HUES6 (cell line): Measurements from ENCODE around the gene PPP1R14C.

Experiments used
- H3K27ac ChIP-seq: 2 replicates; pipeline ENCODE4 v1.7.0; 2013; ENCODE audit warnings: low read depth, mild to moderate bottlenecking, low read length, inconsistent platforms
- H3K27me3 ChIP-seq: 2 replicates; pipeline ENCODE4 v1.6.1; 2013; ENCODE audit warnings: low read length; ENCODE audit not compliant: control insufficient read depth, insufficient read depth
- H3K36me3 ChIP-seq: 2 replicates; pipeline ENCODE4 v1.6.1; 2013; ENCODE audit warnings: low read length; ENCODE audit not compliant: control insufficient read depth, insufficient read depth
- H3K4me1 ChIP-seq: 2 replicates; pipeline ENCODE4 v1.6.1; 2013; ENCODE audit warnings: low read length; ENCODE audit not compliant: control insufficient read depth, insufficient read depth
- H3K4me3 ChIP-seq: 2 replicates; pipeline ENCODE4 v1.5.1; 2013; ENCODE audit warnings: low read depth, low read length
- H3K9ac ChIP-seq: one replicate; pipeline ENCODE4 v1.6.1; 2013; ENCODE audit warnings: mild to moderate bottlenecking, low read length
- H3K9me3 ChIP-seq: 2 replicates; pipeline ENCODE4 v1.6.1; 2013; ENCODE audit warnings: low read depth, low read length; ENCODE audit not compliant: control insufficient read depth, insufficient read depth

The PPP1R14C gene

DNA sequence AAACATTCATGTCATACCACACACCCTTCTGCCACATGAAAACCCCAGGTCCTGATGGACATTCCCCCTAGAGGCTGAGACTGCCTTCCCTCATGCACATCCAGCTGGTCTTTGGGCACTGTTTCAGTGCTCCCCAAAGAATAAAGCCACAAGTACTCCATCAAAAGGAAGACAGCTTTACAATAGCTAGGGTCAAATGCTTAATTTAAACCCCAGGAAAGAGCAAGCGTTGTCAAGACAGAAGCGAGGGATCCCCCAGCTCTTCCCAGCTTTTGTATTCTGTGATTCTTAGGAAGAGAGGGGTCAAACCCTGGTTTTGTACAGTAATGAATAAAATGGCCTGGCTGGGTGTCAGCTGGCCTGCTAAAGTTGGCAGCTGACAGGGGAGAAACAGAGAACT is 143.6 kb downstream of the PPP1R14C start:
- Histone ChIP-seq H3K36me3 (no peaks in the 10 kb centered on the region), H3K27ac (no peak overlapping the region), H3K4me1 (no peaks in the 10 kb centered on the region), H3K9ac (no peak overlapping the region), H3K4me3 (no peak overlapping the region), H3K27me3 (no peaks in the 10 kb centered on the region), H3K9me3 (peaks cover 10% of the 10 kb centered on the region; the same call in 1 of the 2 replicates)

DNA sequence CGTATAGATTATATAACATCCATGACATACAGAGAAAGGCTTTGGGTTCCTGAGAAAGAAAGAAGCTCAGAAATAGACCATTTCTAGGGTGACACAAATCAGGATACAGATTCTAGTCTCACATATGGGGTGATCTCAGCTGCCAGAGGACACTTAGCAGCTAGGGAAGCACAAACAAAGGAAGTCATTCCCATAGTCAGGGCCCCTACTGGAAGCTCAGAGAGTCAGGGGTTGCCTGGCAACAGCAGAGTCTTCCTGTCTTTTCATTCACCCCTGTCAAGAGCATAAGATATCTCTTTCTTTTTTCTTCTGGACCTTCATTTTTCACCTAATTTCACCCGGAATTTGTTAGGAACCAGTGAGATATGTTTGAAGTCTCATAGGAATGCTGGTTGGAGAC is 144.1 kb downstream of the PPP1R14C start:
- no peak overlapping the region for H3K27ac ChIP-seq
- no peaks in the 10 kb centered on the region for H3K27me3 ChIP-seq
- no peak overlapping the region for H3K9ac ChIP-seq
- H3K4me3 ChIP-seq, result no peak overlapping the region
- H3K36me3 ChIP-seq, result no peaks in the 10 kb centered on the region
- H3K4me1 ChIP-seq, result no peaks in the 10 kb centered on the region
- H3K9me3 ChIP-seq, result peaks cover 10% of the 10 kb centered on the region; the same call in 1 of the 2 replicates

DNA sequence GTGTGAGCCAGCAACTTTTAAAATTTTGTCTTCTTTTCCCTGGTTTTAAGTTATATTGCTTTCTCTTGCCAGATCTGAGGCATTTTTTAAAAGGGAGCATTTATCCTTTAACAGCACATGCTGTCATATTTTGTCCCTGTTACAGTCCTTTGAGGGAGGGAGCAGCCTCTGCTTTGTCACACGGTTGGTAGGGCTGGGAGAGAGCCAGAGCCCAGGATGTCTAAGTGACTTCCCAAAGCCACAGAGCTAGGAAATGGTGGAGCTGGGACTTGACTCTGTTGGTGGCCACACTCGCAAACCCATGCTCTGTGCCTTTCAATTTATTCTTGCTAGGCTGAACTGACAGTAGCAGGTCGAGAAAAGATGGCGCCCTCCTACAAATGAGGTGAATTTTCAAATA is 145.6 kb downstream of the PPP1R14C start:
- H3K4me1 ChIP-seq, result no peaks in the 10 kb centered on the region
- H3K27ac ChIP-seq, result no peak overlapping the region
- H3K36me3 ChIP-seq, result no peaks in the 10 kb centered on the region
- H3K4me3 ChIP-seq, result no peak overlapping the region
- no peak overlapping the region for H3K9ac ChIP-seq
- H3K27me3 ChIP-seq, result no peaks in the 10 kb centered on the region
- H3K9me3 ChIP-seq, result peaks cover 10% of the 10 kb centered on the region; the same call in 1 of the 2 replicates

DNA sequence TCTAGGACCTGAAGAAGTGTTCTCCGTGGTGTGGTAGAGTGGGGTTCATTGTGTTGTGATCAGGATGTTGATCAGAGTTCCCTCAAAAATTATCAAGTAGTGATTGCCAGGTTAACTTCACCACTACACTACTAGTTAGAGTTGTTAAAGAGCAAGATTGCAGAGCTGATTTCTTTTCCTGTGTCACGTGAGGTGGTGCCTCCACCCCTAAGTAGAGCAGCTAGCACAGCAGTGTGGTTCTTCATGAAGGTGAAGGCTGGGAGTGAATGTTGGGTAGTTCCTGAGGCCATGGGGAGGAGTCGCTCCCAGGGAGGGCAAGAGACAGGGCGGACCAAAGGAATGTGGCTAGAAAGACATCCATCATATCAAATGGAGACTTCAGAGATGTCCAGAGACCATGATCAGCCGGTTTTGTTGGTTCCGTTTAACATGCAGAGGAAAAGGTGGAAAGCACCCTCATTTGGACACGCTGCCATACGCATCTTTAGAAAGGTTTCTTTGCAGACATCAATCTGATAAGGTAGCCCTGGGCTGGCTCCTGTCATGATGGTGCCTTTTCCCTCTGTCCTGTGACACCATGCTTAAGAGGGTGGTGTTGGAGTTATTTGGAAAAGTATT is 146.7 kb downstream of the PPP1R14C start:
- no peaks in the 10 kb centered on the region for H3K27me3 ChIP-seq
- no peaks in the 10 kb centered on the region for H3K36me3 ChIP-seq
- no peak overlapping the region for H3K9ac ChIP-seq
- no peak overlapping the region for H3K4me3 ChIP-seq
- peaks cover 10% of the 10 kb centered on the region; the same call in 1 of the 2 replicates for H3K9me3 ChIP-seq
- H3K4me1 ChIP-seq, result no peaks in the 10 kb centered on the region
- H3K27ac ChIP-seq, result no peak overlapping the region

DNA sequence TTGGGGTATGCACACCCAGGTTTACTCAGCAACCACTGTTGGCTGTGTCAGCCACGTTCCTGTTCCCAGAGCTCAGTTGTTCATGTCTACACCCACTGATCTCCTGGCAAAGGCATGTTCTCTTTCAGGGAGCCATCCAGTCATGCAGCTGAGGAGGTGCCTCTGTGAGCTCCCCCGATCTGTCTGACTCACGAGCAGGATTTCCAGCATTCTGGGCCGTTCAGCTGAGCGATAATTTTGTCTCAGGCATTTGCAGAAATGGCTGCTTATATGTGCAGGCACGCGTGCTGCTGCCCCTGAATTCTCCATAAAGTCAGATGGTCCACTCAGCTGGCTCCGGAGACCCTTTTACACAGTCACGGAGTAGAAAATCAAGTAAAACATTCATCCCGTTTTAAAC is 147.6 kb downstream of the PPP1R14C start:
- no peak overlapping the region for H3K27ac ChIP-seq
- peaks cover 8% of the 10 kb centered on the region; the same call in 1 of the 2 replicates for H3K9me3 ChIP-seq
- no peak overlapping the region for H3K9ac ChIP-seq

DNA sequence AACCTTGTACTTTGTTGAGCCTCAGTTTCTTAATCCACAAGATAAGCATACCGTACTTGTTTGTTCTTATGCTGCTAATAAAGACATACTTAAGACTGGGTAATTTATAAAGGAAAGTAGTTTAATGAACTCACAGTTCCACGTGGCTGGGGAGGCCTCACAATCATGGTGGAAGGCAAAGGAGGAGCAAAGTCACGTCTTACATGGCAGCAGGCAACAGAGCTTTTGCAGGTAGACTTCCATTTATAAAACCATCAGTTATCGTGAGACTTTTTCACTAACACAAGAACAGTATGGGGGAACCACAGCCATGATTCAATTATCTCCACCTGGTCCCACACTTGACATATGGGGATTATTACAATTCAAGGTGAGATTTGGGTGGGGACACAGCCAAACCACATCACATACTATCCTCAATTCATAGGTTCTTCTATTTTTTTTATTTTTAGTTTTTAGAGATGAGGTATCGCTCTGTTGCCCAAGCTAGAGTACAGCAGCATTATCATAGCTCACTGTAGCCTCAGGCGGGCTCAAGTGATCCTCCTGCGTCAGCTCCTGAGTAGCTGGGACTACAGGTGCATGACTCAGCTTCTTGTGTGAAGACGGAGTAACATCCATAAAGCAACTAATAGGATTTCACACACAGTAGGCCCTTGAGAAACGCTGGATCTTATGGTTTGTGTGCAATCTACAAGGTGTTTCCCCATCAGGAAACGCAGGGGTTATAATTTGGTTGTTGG is 149.3 kb downstream of the PPP1R14C start:
- Histone ChIP-seq H3K36me3 (no peaks in the 10 kb centered on the region), H3K9me3 (peaks cover 17% of the 10 kb centered on the region), H3K27me3 (no peaks in the 10 kb centered on the region), H3K27ac (no peak overlapping the region), H3K9ac (no peak overlapping the region), H3K4me1 (no peaks in the 10 kb centered on the region), H3K4me3 (no peak overlapping the region)

More for the DNA sequence above, 147.6 kb downstream of the PPP1R14C start:
- Histone ChIP-seq H3K4me3 (no peak overlapping the region), H3K27me3 (no peaks in the 10 kb centered on the region), H3K4me1 (no peaks in the 10 kb centered on the region), H3K36me3 (no peaks in the 10 kb centered on the region)

DNA sequence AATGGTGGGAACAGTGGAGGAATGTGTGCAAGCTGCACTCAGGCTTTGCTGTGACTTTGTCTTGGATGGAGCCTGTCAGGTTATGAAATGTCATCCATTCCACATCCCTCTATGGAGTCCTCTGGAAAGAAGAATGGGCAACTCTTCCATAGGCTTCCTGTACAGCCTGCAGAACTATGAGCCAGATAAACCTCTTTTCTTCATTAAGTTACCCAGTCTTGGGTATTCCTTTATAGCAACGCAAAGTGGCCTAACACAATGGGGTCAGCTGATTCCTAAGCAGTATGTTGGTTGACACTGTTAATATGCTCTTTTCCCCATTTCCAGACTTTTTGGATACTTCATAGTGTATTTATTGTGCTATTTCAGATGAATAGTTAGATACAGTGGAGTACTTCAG is 150.2 kb downstream of the PPP1R14C start:
- no peaks in the 10 kb centered on the region for H3K4me1 ChIP-seq
- no peak overlapping the region for H3K4me3 ChIP-seq
- H3K9ac ChIP-seq, result no peak overlapping the region
- no peak overlapping the region for H3K27ac ChIP-seq
- H3K36me3 ChIP-seq, result no peaks in the 10 kb centered on the region
- H3K9me3 ChIP-seq, result peaks cover 24% of the 10 kb centered on the region
- no peaks in the 10 kb centered on the region for H3K27me3 ChIP-seq

DNA sequence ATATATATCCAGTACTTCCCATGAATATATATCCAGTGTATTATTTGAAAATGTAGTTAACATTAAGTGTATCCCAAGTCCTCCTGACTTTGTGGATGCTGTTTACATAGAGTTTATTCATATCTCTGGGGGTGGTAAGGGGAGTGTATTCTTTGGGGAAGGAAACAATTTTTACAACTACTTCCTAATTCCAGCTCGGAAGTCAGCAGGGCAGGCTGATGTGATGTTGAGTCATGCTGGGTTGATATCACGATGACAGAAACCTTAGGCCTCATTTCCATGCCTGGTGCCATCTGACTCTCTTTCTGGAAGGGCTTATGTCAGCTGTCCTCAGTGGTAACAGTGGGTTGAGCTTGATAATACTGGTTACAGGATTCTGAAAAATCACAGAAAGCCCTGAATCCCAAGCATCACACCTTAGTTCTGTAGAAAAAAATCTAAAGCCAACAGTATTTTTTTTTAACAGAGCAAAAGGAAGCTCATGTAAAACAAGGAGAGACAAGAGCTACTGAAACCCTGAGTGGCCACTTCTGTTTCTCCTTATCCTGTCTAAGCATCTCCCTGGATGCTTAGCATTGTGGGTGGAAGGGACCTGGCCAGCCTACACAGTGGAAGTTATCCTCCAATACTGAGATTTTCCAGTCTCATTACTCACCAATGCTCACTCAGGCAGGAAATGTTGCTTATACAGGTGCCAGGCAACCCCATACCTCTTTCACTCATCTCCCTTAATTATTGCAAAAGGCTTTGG is 150.8 kb downstream of the PPP1R14C start:
- no peaks in the 10 kb centered on the region for H3K27me3 ChIP-seq
- no peaks in the 10 kb centered on the region for H3K36me3 ChIP-seq
- no peaks in the 10 kb centered on the region for H3K4me1 ChIP-seq
- no peak overlapping the region for H3K9ac ChIP-seq
- H3K27ac ChIP-seq, result no peak overlapping the region
- no peak overlapping the region for H3K4me3 ChIP-seq
- peaks cover 27% of the 10 kb centered on the region for H3K9me3 ChIP-seq

DNA sequence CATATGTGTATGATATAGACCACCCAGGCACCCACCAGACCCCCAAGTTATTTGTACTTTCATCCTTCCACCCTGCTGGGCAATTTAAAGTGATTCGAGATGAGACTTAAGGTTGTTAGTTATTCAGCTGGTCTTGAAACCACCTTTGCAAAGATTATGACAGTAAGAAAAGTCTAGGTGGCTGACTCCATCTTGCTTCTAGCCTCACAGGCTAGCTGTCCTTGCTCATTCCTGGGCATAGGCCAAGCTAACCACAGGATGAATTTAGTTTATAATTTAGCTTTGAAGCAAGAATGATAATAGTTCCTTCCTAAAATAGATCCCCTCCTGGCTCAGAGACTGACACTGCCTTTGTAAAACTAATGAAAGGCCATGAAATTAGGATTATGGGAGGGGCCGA is 154.0 kb downstream of the PPP1R14C start:
- Histone ChIP-seq H3K4me1 (peaks cover 3% of the 10 kb centered on the region; the same call in 1 of the 2 replicates), H3K36me3 (no peaks in the 10 kb centered on the region), H3K27ac (no peak overlapping the region), H3K9ac (no peak overlapping the region), H3K4me3 (no peak overlapping the region), H3K27me3 (no peaks in the 10 kb centered on the region), H3K9me3 (peaks cover 30% of the 10 kb centered on the region)

DNA sequence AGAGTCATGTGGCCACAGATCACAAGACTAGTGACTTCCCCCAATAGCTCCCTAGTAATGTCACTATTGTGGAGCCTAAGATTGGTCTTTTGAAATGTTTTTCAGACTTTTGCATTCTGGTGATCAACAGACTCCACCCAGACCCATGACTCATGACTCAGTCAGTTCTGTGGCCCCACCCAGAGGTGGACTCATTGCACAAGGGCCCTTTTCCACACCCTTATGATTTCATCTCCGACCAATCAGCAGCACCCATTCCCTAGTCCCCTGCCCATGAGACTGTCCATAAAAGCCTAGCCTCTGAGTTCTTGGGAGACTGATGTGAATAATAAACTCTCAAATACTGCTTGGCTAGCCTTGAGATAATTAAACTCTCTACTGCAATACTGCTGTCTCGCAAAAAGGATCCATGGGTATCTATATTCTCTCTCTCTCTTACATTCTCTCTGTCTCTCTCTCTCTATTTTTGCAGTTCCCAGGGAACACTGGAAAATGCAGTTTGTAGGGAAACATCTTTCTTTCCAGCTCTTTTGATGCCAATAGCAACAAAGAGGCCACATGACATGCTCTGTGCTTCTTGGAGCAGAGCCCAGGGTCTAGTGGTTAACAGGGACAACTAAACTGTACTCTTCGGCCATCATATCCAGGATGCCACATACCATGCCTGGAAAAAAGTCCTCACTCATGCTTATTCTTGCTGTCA is 154.6 kb downstream of the PPP1R14C start:
- H3K27me3 ChIP-seq, result no peaks in the 10 kb centered on the region
- H3K27ac ChIP-seq, result no peak overlapping the region

More for the DNA sequence above, 154.6 kb downstream of the PPP1R14C start:
- no peak overlapping the region for H3K4me3 ChIP-seq
- no peaks in the 10 kb centered on the region for H3K36me3 ChIP-seq
- H3K9ac ChIP-seq, result no peak overlapping the region
- H3K9me3 ChIP-seq, result peaks cover 30% of the 10 kb centered on the region
- H3K4me1 ChIP-seq, result peaks cover 5% of the 10 kb centered on the region; the same call in 1 of the 2 replicates
